ENCODE measurements around the gene NPTN.

NPTN gene

GRCh38 chr15:73660455-73660854 is 27.3 kb upstream of the NPTN start:
- Histone ChIP-seq H3K27me3 (ENCODE audit: insufficient read depth, low read depth, severe bottlenecking) (no peaks in the 10 kb centered on the region), H3K9me3 (ENCODE audit: severe bottlenecking) (no peaks in the 10 kb centered on the region), H3K27ac (no peak overlapping the region), H3K36me3 (no peaks in the 10 kb centered on the region), H3K4me3 (ENCODE audit: low read depth, low read length) (no peak overlapping the region)
- no peak for DNase-seq
- no peak for TF ChIP-seq CTCF (IDR thresholded peaks at IDR 0.05; ENCODE audit: low read depth, low read length)

- H3K4me3 ChIP-seq (ENCODE audit: low read depth, low read length): no peak overlapping the region
- no peak overlapping the region for H3K27ac ChIP-seq
- H3K27me3 ChIP-seq (ENCODE audit: insufficient read depth, low read depth, severe bottlenecking): no peaks in the 10 kb centered on the region
- DNase-seq: no peak
- no peaks in the 10 kb centered on the region for H3K36me3 ChIP-seq
- no peaks in the 10 kb centered on the region for H3K9me3 ChIP-seq (ENCODE audit: severe bottlenecking)
- TF ChIP-seq CTCF (IDR thresholded peaks at IDR 0.05; ENCODE audit: low read depth, low read length): no peak
Measured at GRCh38 chr15:73658645-73659044, 25.5 kb upstream of the NPTN start.

- Histone ChIP-seq H3K27me3 (ENCODE audit: insufficient read depth, low read depth, severe bottlenecking) (no peaks in the 10 kb centered on the region), H3K27ac (no peak overlapping the region), H3K4me3 (ENCODE audit: low read depth, low read length) (no peak overlapping the region), H3K36me3 (no peaks in the 10 kb centered on the region), H3K9me3 (ENCODE audit: severe bottlenecking) (no peaks in the 10 kb centered on the region)
- no peak for TF ChIP-seq CTCF (IDR thresholded peaks at IDR 0.05; ENCODE audit: low read depth, low read length)
- no peak for DNase-seq
Measured at GRCh38 chr15:73655724-73656123, 22.5 kb upstream of the NPTN start.

- no peaks in the 10 kb centered on the region for H3K36me3 ChIP-seq
- H3K27ac ChIP-seq: no peak overlapping the region
- no peak for DNase-seq
- no peak for TF ChIP-seq CTCF (IDR thresholded peaks at IDR 0.05; ENCODE audit: low read depth, low read length)
- no peaks in the 10 kb centered on the region for H3K9me3 ChIP-seq (ENCODE audit: severe bottlenecking)
- no peak overlapping the region for H3K4me3 ChIP-seq (ENCODE audit: low read depth, low read length)
- H3K27me3 ChIP-seq (ENCODE audit: insufficient read depth, low read depth, severe bottlenecking): no peaks in the 10 kb centered on the region
Measured at GRCh38 chr15:73654659-73655058, 21.5 kb upstream of the NPTN start.

GRCh38 chr15:73650416-73651126 is 17.4 kb upstream of the NPTN start:
- DNase-seq: no peak

More at GRCh38 chr15:73650416-73651126, 17.4 kb upstream of the NPTN start:
- TF ChIP-seq CTCF (IDR thresholded peaks at IDR 0.05; ENCODE audit: low read depth, low read length): no peak
- Histone ChIP-seq H3K27me3 (ENCODE audit: insufficient read depth, low read depth, severe bottlenecking) (no peaks in the 10 kb centered on the region), H3K36me3 (no peaks in the 10 kb centered on the region), H3K27ac (no peak overlapping the region), H3K9me3 (ENCODE audit: severe bottlenecking) (no peaks in the 10 kb centered on the region), H3K4me3 (ENCODE audit: low read depth, low read length) (no peak overlapping the region)
